ENCODE data around the gene SNX15.
A peak's percentile ranks its signal among the peaks of the same experiment; 100 is the strongest.

The SNX15 gene

DNA sequence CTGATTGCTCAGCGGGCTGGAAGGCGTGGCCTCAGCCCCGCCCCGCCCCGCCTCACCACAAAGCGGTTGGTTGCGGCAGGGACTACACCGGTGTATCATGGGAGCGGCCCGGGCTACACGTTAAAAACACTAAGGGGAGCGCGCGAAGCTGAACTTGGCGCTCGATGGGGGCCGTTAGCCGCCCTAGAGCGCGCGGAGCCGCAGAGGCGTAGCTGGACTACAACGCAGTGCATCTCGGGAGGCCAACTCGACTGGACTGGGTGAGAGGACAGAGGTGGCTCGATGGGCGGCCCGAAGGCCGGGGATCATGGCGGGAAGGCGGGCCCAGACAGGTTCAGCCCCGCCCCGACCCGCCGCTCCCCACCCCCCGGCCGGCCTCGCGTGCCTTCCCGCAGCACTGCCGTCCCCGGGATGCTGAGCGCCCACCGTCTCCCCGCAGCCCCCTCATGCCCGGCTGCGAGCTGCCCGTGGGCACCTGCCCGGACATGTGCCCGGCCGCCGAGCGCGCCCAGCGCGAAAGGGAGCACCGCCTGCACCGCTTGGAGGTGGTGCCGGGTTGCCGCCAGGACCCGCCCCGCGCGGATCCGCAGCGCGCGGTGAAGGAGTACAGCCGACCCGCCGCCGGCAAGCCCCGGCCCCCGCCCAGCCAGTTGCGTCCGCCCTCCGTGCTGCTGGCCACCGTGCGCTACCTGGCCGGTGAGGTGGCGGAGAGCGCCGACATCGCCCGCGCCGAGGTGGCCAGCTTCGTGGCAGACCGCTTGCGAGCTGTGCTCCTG is 13.8 kb downstream of the SNX15 start, which contains the start of gene SAC3D1:
SAC3D1 (plus strand) TSS at position 364 of the 776 bp plus-strand sequence; CDS start at position 447, 83 bp downstream.
- H3K27me3 Mint-ChIP-seq = no peaks in the 10 kb centered on the region
- H3K27ac Mint-ChIP-seq = peak within 1 kb of the TSS; percentile 92
- peak within 1 kb of the TSS; percentile 93 for H3K4me3 Mint-ChIP-seq
- H3K9me3 Mint-ChIP-seq = no peaks in the 10 kb centered on the region
- H3K4me1 Mint-ChIP-seq = peaks cover 20% of the 10 kb centered on the region
- no peaks in the 10 kb centered on the region for H3K36me3 Mint-ChIP-seq

- Mint-ChIP-seq H3K4me1 (peaks cover 34% of the 10 kb centered on the region), H3K4me3 (peak overlapping the region; percentile 88), H3K27me3 (no peaks in the 10 kb centered on the region), H3K27ac (no peak overlapping the region), H3K9me3 (no peaks in the 10 kb centered on the region), H3K36me3 (no peaks in the 10 kb centered on the region)
These were observed 15.7 kb downstream of the SNX15 start for GRCh38 chr11:65042891-65043290.

DNA sequence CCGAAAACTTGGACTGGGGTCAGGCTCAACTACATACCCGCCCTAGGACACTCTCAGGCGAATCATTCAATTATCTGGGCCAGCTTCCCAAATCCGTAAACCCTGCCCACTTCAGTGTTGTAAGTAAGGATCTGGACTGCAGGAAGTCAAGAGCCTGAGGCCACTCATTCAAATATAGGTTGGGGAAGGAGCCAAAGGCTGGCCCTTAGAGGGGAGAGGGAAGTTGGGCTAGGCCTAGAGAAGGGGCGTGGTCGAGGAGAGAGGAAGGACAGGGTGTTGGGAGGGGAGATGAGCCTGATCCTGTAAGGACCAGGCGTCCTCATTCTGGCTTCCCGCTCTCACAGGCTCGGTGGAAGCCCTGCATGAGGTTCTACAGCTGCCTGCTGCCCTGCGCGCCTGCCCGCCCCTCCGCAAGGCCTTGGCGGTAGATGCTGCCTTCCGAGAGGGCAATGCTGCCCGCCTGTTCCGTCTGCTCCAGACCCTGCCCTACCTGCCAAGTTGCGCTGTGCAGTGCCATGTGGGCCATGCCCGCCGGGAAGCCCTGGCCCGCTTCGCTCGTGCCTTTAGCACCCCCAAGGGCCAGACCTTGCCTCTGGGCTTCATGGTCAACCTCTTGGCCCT is 16.8 kb downstream of the SNX15 start:
- H3K4me3 Mint-ChIP-seq = no peak overlapping the region
- no peaks in the 10 kb centered on the region for H3K36me3 Mint-ChIP-seq
- H3K4me1 Mint-ChIP-seq = peaks cover 34% of the 10 kb centered on the region
- no peaks in the 10 kb centered on the region for H3K9me3 Mint-ChIP-seq
- peak overlapping the region; percentile 86 for H3K27ac Mint-ChIP-seq
- H3K27me3 Mint-ChIP-seq = no peaks in the 10 kb centered on the region

- Mint-ChIP-seq H3K4me3 (no peak overlapping the region), H3K36me3 (no peaks in the 10 kb centered on the region), H3K27me3 (no peaks in the 10 kb centered on the region), H3K27ac (no peak overlapping the region), H3K9me3 (no peaks in the 10 kb centered on the region), H3K4me1 (peaks cover 34% of the 10 kb centered on the region)
These were observed 17.8 kb downstream of the SNX15 start for GRCh38 chr11:65045061-65045460.

GRCh38 chr11:65045728-65046127 is 18.5 kb downstream of the SNX15 start:
- H3K4me1 Mint-ChIP-seq = peaks cover 31% of the 10 kb centered on the region
- H3K4me3 Mint-ChIP-seq = no peak overlapping the region
- no peak overlapping the region for H3K27ac Mint-ChIP-seq
- H3K9me3 Mint-ChIP-seq = no peaks in the 10 kb centered on the region
- H3K36me3 Mint-ChIP-seq = no peaks in the 10 kb centered on the region
- H3K27me3 Mint-ChIP-seq = no peaks in the 10 kb centered on the region

DNA sequence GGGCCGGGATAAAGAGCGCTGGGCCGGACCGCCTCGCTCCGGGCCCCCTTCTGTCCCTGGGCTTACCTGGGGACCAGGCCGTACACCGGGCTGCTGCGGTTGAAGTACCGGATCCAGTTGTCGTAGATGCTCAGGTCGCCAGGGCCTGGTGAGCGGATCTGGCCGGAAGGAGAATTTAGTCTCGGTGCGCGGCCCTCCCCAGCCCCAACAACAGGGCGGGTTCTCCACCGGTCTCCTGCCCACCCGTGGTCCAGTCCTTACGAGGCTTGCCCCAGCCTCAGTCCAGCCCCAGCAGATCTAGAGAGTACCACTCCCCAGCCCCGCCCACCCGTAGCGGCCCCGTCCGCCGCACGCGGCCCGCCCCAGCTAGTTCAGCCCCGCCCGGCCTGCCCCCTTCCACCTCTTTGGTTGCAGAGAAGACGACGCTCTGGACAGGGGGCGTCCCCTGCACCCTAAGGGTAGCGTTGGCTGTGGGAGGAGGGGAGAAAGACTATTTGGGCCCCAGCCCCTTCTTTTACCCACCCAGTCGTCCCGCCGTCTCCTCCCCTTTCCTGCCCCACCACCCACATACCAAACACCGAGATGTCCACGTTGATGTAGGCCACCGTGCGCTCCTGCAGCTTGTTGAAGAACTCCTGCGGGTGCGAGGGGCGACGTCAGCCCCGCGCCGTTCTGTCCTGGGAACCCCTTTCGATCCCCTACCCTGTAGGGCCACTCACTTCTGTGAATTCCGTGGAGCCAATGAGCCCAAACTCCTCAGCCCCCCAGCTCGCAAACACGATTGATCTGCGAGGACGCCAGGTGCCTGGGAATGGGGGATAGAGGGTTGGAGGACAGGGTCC is 20.6 kb downstream of the SNX15 start:
- Mint-ChIP-seq H3K9me3 (no peaks in the 10 kb centered on the region), H3K27ac (peak overlapping the region; percentile 82), H3K36me3 (no peaks in the 10 kb centered on the region), H3K27me3 (no peaks in the 10 kb centered on the region), H3K4me3 (peak overlapping the region; percentile 84), H3K4me1 (peaks cover 21% of the 10 kb centered on the region)

DNA sequence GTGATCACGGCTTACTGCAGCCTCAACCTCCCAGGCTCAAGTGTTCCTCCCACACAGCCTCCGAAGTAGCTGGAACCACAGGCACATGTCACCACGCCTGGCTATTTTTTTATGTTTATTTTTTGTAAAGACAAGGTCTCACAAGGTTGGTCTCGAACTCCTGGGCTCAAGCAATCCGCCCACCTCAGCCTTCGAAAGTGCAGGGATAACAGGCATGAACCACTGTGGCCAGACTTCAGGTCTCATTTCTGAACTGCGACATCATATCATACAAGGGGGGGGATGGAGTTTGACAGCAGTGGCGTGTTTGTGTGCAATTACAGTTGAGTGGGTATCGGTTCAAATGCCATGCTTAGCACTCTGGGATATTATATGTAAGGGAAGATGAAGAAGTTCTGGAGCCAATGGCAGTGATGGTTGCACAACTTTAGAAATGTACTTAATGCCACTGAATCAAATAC is 24.2 kb downstream of the SNX15 start:
- no peak overlapping the region for H3K4me3 Mint-ChIP-seq
- H3K27me3 Mint-ChIP-seq = no peaks in the 10 kb centered on the region
- H3K27ac Mint-ChIP-seq = no peak overlapping the region

GRCh38 chr11:65053827-65054508 is 26.7 kb downstream of the SNX15 start:
- no peaks in the 10 kb centered on the region for H3K36me3 Mint-ChIP-seq
- peaks cover 11% of the 10 kb centered on the region for H3K4me1 Mint-ChIP-seq
- H3K9me3 Mint-ChIP-seq = no peaks in the 10 kb centered on the region
- peak overlapping the region; percentile 88 for H3K27ac Mint-ChIP-seq
- H3K4me3 Mint-ChIP-seq = peak overlapping the region; percentile 77
- H3K27me3 Mint-ChIP-seq = no peaks in the 10 kb centered on the region

More for the DNA sequence above, 24.2 kb downstream of the SNX15 start:
- no peaks in the 10 kb centered on the region for H3K9me3 Mint-ChIP-seq
- H3K4me1 Mint-ChIP-seq = peaks cover 22% of the 10 kb centered on the region
- H3K36me3 Mint-ChIP-seq = no peaks in the 10 kb centered on the region

- no peaks in the 10 kb centered on the region for H3K36me3 Mint-ChIP-seq
- H3K4me1 Mint-ChIP-seq = peaks cover 14% of the 10 kb centered on the region
- H3K27ac Mint-ChIP-seq = no peak overlapping the region
- H3K27me3 Mint-ChIP-seq = no peaks in the 10 kb centered on the region
- H3K9me3 Mint-ChIP-seq = no peaks in the 10 kb centered on the region
- H3K4me3 Mint-ChIP-seq = no peak overlapping the region
These were observed 28.3 kb downstream of the SNX15 start for GRCh38 chr11:65055538-65055937.

DNA sequence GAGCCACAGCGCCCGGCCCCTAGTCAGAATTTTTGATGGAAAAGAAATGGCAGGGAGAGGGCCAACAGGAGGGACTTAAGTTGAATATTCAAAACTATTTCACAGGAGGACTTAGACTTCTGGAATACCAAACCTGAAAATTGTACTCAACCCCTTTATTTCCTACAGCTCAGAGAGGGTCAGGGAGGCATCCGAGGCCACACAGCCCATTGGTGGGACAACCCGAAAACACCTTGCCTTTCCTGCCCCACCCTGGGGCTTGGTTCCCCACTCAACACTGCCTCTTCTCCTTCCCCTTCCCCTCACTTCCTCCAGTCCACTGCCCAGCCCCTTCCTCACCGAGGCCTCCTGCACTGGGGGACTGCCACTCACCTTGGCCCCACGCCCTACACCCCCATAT is 29.8 kb downstream of the SNX15 start:
- Mint-ChIP-seq H3K9me3 (no peaks in the 10 kb centered on the region), H3K27me3 (no peaks in the 10 kb centered on the region), H3K36me3 (no peaks in the 10 kb centered on the region), H3K4me1 (peaks cover 14% of the 10 kb centered on the region), H3K4me3 (no peak overlapping the region), H3K27ac (no peak overlapping the region)

GRCh38 chr11:65057526-65057925 is 30.3 kb downstream of the SNX15 start:
- no peaks in the 10 kb centered on the region for H3K36me3 Mint-ChIP-seq
- H3K4me3 Mint-ChIP-seq = no peak overlapping the region
- H3K9me3 Mint-ChIP-seq = no peaks in the 10 kb centered on the region
- H3K4me1 Mint-ChIP-seq = peaks cover 14% of the 10 kb centered on the region
- no peaks in the 10 kb centered on the region for H3K27me3 Mint-ChIP-seq
- no peak overlapping the region for H3K27ac Mint-ChIP-seq

- Mint-ChIP-seq H3K27me3 (no peaks in the 10 kb centered on the region), H3K9me3 (no peaks in the 10 kb centered on the region), H3K36me3 (no peaks in the 10 kb centered on the region), H3K4me3 (no peak overlapping the region), H3K27ac (no peak overlapping the region), H3K4me1 (peaks cover 14% of the 10 kb centered on the region)
These were observed 30.8 kb downstream of the SNX15 start for GRCh38 chr11:65058012-65058411.

DNA sequence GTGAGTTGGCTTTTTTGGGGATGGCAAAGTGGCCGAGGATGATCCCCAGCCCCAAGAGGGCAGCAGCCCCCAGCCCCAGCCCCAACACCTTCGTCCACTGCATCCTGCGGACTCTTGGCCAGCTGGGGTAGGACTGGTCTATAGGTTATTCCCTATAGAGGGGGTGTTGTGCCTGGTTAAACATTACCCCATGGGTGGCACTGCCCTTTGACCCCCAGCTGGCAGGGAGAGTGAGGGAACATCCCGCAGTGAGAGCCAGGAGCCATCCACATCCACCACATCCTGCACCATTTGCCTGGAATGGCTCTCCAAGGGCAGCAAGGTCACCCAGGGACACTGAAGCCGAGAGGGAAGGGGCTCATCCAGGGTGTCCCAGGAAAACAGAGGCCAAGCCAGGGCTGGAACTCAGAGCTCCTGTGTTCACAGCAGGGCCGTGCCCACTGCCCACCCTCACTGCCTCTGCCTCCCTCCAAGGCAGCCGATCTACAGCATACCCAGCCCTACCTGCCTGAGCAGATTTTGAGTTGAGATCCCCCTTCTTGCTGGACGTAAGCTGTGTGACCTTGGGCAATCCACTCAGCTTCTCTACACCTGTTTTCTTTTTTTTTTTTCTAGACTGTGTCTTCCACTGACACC is 31.3 kb downstream of the SNX15 start, which contains the start of gene NAALADL1:
NAALADL1 (minus strand) TSS at position 135 of the 636 bp plus-strand sequence; CDS start at position 103, 32 bp downstream.
- no peaks in the 10 kb centered on the region for H3K9me3 Mint-ChIP-seq
- H3K27me3 Mint-ChIP-seq = no peaks in the 10 kb centered on the region
- no peaks in the 10 kb centered on the region for H3K36me3 Mint-ChIP-seq
- H3K4me1 Mint-ChIP-seq = peaks cover 12% of the 10 kb centered on the region
- H3K27ac Mint-ChIP-seq = peak within 1 kb of the TSS; percentile 12
- no peak within 1 kb of the TSS for H3K4me3 Mint-ChIP-seq

GRCh38 chr11:65059523-65059922 is 32.3 kb downstream of the SNX15 start:
- Mint-ChIP-seq H3K27ac (no peak overlapping the region), H3K36me3 (no peaks in the 10 kb centered on the region), H3K4me3 (no peak overlapping the region), H3K9me3 (no peaks in the 10 kb centered on the region), H3K27me3 (no peaks in the 10 kb centered on the region), H3K4me1 (peaks cover 3% of the 10 kb centered on the region)
